ELF-1 (cell line): Measurements from ENCODE around the gene FUT6.
"Not testable (repeated sequence)": the region's sequence is repeated elsewhere in the genome, so short reads cannot be mapped to it uniquely, and the experiment has no call there.

Experiments
- DNase-seq: peaks from one replicate; pipeline ENCODE4 v3.0.0-alpha.2; 2016; ENCODE audit warnings: low read depth, low spot score

The FUT6 gene

GRCh38 chr19:5786593-5787408, 52.7 kb downstream of the FUT6 start:
- no peak for DNase-seq

GRCh38 chr19:5785423-5785822, 54.1 kb downstream of the FUT6 start:
- no peak for DNase-seq

GRCh38 chr19:5784581-5785147, 54.8 kb downstream of the FUT6 start, which contains the start of gene PRR22:
Gene PRR22 (minus strand): TSS chr19:5784746. CDS start chr19:5784660, 86 bp downstream.
- DNase-seq: no peak

- no peak for DNase-seq
These were observed 56.3 kb downstream of the FUT6 start for GRCh38 chr19:5782945-5783919.

GRCh38 chr19:5782322-5782721, 57.2 kb downstream of the FUT6 start:
- no peak for DNase-seq

GRCh38 chr19:5780916-5781315, 58.6 kb downstream of the FUT6 start:
- not testable (repeated sequence) for DNase-seq
